Stimulated activated CD4-positive, alpha-beta T cell treated with anti-CD3 and anti-CD28 coated beads, Interleukin-12 subunit alpha, Interleukin-12 subunit beta, amount 100 ng/mL, for 48 hours (primary cell): ENCODE data around the gene NOP16.

Source experiments
- DNase-seq, 3 donors: peaks; one replicate each; pipeline ENCODE4 v3.0.0-alpha.2; 2020; ENCODE audit warnings: low read depth in 2 of 3, low spot score in 1 of 3

The NOP16 gene

DNA sequence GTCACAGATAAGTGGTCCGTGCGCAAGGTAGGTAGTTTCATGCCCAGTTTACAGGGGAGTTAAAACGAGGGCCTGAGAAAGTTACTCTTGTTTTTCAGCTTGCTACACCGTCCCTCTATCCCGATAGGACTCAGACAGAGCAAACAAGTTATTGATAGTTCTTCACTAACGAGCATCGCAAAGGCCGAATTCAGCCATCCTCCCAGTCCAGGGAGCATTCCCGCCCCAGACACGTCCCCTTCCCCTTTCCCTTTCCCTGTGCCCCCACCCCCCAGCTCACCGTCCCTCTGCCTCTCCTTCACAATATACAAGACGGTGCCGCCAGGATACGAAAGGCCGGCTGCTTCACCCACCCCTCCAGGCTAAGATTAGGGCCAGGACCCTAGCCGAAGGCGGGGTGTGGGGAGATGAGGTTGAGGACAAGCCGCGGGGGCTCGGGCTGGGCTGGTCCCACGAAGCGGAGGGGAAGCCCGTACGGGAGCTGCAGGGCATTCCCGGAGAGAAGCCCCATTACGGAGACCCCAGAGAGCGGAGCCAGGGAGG, 27.4 kb downstream of the NOP16 start:
- DNase-seq: no peak

DNA sequence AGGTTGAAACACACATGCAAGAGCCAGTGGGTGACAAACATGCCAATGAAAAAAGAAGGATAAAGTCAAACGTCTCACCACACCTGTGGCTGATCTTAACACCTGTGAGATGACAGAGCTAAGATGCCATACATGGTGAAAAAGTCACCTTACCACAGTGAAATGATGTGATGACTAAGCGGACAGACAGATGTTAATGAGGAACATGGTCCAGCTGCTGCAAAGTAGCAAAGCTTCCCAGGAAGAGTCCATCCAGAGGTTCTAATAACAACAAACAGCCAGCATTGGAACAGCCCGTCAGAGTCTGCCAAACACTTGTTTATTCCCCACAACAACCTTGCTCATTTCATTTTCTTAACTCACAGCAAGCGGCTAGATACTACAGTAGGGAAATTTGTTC, 28.7 kb downstream of the NOP16 start:
- no peak for DNase-seq

DNA sequence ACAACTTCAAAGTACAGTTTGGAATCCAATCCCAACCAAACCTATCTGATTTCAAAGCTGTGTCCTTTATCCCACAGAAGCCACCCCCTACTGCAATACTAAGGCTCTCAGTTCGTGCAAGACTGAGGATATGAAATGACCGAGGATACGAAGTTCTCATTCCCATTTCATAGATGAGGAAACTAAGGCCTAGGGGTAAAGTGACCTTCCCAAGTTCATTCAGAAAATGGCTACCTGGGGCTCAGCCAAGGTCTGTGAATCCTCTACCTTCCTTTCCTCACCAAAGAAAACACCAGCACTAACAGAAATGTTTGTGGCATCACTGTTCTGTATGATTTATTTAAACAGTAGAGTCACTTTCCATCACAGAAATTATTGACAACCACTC, 32.2 kb downstream of the NOP16 start:
- DNase-seq: no peak

DNA sequence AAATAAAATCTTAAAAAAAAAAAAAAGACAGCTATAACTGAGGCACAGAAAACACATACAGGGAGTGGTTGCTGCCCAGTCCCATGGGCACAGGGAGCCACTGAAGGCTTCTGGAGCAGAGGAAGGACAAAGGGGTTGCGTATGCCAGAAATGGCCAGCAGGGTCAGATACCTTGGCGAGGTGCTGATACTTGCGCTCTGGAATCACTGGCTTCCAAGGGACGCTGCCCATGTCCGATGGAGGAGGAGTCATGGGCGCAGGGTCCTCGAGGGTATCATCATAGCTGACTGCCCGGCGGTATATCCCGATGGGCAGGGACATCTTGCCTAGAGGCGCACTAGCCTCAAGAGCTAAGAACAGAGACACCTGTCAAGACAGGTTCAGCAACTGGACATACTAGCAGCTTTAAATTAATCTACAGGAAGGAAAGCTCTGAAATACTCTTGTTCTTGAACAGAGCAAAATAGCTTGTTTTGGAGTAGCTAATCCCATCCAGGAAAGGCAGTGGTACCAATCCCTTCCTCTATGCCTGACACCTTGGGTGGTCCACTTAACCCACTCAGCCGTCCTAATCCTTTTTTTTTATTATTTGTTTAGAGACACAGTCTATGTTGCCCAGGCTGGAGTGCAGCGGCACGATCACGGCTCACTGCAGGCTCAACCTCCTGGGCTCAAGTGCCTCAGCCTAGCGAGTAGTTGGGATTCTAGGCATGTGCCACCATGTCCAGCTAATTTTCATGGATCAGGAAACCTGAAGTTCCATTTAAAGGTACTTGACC, 32.8 kb downstream of the NOP16 start:
- no peak for DNase-seq

DNA sequence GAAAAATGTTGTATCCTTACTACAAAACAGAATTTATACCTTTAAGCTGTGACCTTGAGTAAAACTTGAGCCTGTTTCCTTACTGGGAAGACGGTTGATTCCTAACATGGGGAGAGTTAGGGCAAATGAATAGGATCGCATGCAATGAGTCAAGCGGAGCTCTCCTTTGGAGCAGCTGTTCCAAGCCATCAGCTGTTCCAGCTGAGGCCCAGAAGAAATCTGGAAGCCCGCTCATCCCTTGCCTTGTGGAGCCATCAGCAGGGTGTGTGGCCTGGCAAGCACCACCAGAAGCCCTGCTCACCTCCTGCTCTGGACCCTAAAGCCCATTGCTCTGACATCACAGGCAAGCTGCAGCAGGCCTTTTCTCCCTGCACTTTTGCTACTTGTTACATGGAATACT, 34.9 kb downstream of the NOP16 start:
- DNase-seq: no peak

DNA sequence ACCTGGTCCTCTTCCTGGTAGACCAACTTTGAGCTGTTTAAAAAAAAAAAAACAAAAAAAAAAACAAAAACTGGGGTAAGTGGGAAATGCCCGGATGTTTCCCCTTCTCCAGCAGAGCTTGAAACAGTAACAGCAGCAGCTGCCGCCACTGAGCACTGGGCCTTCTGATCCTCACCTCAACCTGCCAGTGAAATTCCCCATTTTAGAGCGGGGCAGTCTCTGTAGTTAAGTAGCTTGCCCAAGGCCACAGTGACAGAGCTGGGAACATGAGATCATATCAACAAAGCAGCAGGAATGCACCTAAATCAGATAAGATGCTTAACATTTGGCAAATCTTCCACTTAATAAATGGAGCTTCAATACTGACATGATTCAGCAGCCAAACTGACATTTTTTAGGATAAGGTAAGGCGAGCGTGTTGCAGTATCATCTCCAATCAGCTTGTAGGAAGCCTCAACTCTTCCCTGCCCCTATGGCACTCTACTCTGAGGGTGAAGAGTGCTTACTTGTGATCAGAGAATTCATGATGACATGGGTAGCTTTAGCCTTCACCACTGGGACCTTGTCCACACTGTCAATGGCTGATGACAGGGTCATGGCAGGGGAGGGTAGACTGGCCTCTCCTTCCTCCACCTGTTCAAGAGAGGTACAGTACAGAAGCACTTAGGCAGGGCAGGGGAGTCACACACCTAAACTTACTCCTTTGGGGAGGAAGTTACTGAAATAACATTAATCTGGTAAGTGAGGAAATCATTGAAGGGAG, 36.1 kb downstream of the NOP16 start:
- DNase-seq: no peak

DNA sequence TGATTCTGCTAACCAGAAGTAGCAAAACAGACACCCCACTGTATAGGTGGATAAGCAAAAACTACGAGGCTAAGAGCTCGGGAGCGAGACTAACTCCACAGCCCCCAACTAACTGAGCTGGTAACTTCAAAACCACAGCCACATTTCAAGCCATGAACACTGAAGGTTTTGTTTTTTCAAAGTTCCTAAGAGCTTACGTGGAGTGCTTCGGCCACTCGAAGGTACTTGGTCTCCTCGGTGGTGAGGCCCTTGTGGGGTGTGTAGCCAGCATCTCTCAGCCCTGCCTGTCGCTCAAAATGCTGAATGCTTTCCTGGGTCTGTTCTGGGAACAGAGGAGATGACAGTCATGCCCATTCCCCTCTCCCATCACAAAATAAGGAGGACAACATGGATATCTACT, 38.0 kb downstream of the NOP16 start:
- DNase-seq: no peak

DNA sequence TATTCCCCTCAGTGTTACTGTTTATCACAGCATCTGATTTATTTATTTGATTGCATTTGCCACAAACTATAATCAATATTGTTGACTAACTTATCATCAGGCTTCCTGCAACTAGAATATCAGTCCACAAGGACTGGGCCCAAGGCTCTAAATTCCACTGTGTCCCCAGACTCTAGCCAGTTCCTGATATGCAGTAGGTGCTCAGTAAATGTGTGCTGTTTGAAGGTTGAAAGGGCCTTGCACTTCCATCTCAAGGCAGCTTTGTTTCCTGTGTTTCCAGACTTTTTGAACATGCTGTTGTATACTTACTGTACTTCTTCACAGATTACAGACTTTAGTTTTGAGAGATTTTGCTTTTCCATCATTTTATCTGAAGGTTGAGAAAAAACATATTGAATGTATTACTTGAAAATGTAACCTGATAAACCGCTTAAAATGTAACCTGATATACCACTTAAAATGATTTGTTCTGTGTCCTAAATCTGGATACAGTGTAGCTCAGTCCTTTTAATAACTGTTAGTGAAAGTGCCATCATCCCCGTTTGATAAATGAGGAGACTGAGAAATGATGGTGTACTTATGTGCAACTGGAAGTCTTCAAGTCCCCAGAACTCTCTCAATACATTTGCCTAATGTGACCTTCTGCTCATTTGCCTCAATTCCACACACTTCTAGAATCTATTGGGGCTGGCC, 45.5 kb downstream of the NOP16 start:
- DNase-seq: no peak

DNA sequence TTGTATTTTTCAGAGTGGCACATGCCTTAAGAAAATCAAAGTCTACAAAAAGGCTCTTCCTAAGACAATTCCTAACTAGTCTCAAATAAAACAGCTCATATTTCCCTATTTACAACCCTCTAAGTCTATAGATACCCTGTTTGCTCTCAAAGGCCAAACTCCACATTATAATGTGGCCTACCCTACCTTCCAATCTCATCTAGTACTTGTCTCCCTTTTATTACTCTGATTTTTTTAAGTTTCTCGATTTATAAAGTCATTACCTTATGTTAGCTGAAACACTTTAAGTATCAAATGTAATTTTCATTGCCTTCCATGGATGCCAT, 46.3 kb downstream of the NOP16 start:
- no peak for DNase-seq

DNA sequence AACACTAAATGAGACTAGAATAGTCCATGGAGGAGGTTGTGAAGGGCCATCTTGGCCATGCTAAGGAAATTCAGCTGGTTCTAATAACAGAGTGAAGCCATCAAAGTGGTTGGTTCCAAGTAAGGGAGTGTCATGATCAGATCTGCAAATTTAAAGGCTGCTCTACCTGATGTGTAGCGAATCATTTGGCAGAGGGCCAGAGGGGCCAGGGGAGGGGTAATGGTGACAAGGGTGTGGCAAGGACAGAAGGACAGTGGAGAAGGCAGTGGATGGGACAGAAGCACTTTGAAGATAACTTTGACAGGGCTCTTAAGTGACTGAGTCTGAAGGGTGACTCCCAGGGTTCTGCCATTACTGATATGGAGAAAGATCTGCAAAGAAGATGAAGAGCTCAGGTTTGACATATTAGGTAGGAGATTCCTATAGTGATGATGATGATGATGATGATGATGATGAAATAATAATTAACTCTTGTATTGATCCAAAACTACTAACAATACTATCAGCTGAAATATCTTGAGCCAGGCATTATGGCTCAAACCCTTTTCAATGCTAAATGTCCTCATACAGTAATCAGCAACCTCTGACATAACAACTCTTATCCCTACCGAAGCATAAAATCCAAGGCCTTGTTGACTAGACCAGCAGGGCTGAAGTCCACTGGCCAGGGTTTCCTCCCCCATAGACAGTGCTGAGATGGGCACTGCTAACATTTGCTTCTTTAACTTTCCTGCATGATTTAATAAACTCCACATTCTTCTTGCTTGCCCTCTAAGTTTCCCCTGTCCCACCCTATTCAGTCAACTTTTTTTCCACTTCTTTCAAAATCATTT, 46.9 kb downstream of the NOP16 start:
- no peak for DNase-seq

DNA sequence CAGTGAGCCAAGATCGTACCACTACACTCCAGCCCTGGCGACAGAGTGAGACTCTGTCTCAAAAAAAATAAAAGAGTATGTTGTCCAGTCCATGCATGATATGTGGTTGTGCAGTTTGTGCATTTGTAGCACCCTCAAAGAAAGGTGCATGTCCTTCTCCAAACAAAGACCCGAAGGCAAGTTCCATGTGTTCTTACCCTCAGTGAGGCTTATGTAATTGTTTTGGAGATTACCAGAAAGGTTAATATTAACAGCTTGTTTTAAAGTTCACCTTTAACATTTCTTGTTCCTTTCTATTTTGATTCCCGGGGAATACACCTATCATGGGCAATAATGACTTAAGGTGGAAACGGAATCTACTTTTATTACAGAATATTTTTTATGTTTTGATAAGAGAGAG, 49.1 kb downstream of the NOP16 start:
- no peak for DNase-seq

DNA sequence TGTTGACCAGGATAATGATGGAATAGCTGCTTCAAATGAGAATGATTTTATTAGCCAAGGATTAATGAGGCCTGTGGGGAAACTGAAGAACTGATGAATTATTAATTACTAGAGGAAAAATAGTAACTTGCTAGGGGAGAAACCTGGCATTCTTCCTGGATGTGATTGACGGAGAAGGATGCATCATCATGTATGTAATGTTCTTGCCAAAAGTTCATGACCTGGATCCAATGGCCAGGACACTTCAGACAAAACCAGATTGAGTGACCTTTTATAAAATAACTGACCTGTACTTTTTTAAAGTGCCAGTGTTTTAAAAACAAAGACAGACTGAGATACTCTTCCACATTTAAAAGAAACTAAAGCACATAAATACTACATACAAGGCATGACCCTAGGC, 50.5 kb downstream of the NOP16 start:
- no peak for DNase-seq

DNA sequence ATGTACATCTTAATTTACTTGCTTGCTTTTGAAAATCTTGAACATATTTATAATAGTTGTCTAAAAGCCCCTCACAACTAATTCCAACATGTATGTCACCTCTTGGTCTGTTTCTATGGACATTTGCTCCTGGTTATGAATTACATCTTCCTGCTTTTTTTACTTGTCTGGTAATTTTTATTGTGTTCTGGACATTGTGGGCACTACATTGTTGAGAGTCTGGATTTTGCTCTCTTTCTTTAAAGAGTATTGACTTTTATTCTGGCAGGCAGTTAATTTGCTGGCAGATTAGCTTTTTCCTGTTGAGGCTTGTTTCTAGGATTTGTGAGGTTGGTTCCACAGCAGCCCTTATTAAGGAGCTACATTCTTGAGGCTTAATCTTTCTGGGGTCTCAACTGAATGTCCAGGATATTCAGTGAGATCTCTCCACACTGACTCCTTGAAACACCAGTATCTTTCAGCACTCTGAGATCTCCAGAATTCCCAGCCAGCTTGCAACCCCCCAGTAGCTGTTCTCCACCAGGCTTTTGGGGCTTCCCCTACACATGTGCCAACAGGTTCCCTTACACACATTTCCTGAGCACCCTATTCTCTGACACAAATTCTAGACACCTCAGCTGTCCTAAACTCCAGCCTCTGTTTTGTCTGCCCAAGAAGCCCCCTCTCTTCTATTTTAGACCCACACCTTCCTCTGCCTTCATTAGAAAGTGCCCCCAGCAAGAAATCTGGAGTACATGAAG, 54.2 kb downstream of the NOP16 start:
- no peak for DNase-seq
